Measurements from ENCODE around the gene ROR1.
A peak's percentile ranks its signal among the peaks of the same experiment; 100 is the strongest.

Gene ROR1

GRCh38 chr1:63773815-63774616 is at the start of gene ROR1:
ROR1 (plus strand) TSS chr1:63774017.
- H3K4me1 ChIP-seq (ENCODE audit: control insufficient read depth in 1 of 2, insufficient read depth in 2 of 2, low read length in 2 of 2), result peaks cover 7 to 27% of the 10 kb centered on the region in 2 donors
- no peaks in the 10 kb centered on the region for H3K9me3 ChIP-seq (ENCODE audit: control insufficient read depth in 1 of 2, low read length in 2 of 2)
- H3K4me3 ChIP-seq (ENCODE audit: low read depth in 1 of 2, low read length in 2 of 2), result peak within 1 kb of the TSS; percentile 74 to 76
- no peaks in the 10 kb centered on the region for H3K36me3 ChIP-seq (ENCODE audit: control insufficient read depth in 1 of 2, insufficient read depth in 2 of 2, low read length in 2 of 2)
- peak within 1 kb of the TSS; percentile 55 for H3K27ac ChIP-seq (ENCODE audit: low read depth, low read length)
- H3K27me3 ChIP-seq (ENCODE audit: control insufficient read depth in 1 of 2, insufficient read depth in 2 of 2, low read length in 2 of 2), result no peaks in the 10 kb centered on the region
- peak within 1 kb of the TSS; percentile 54 to 56 for H3K9ac ChIP-seq (ENCODE audit: low read depth in 1 of 2, low read length in 2 of 2)

- H3K27me3 ChIP-seq (ENCODE audit: control insufficient read depth in 1 of 2, insufficient read depth in 2 of 2, low read length in 2 of 2), result no peaks in the 10 kb centered on the region
- H3K27ac ChIP-seq (ENCODE audit: low read depth, low read length), result no peak overlapping the region
- no peaks in the 10 kb centered on the region for H3K9me3 ChIP-seq (ENCODE audit: control insufficient read depth in 1 of 2, low read length in 2 of 2)
- no peaks in the 10 kb centered on the region for H3K36me3 ChIP-seq (ENCODE audit: control insufficient read depth in 1 of 2, insufficient read depth in 2 of 2, low read length in 2 of 2)
- no peak overlapping the region for H3K4me3 ChIP-seq (ENCODE audit: low read depth in 1 of 2, low read length in 2 of 2)
- H3K4me1 ChIP-seq (ENCODE audit: control insufficient read depth in 1 of 2, insufficient read depth in 2 of 2, low read length in 2 of 2), result peaks cover 15 to 19% of the 10 kb centered on the region in 2 donors
- no peak overlapping the region for H3K9ac ChIP-seq (ENCODE audit: low read depth in 1 of 2, low read length in 2 of 2)
Measured at GRCh38 chr1:63724375-63724899, 49.4 kb upstream of the ROR1 start.

GRCh38 chr1:63728611-63729226 is 45.1 kb upstream of the ROR1 start:
- no peaks in the 10 kb centered on the region for H3K36me3 ChIP-seq (ENCODE audit: control insufficient read depth in 1 of 2, insufficient read depth in 2 of 2, low read length in 2 of 2)
- H3K9me3 ChIP-seq (ENCODE audit: control insufficient read depth in 1 of 2, low read length in 2 of 2), result no peaks in the 10 kb centered on the region
- no peak overlapping the region for H3K4me3 ChIP-seq (ENCODE audit: low read depth in 1 of 2, low read length in 2 of 2)
- H3K27ac ChIP-seq (ENCODE audit: low read depth, low read length), result no peak overlapping the region
- no peaks in the 10 kb centered on the region for H3K27me3 ChIP-seq (ENCODE audit: control insufficient read depth in 1 of 2, insufficient read depth in 2 of 2, low read length in 2 of 2)
- no peaks in the 10 kb centered on the region for H3K4me1 ChIP-seq (ENCODE audit: control insufficient read depth in 1 of 2, insufficient read depth in 2 of 2, low read length in 2 of 2)
- no peak overlapping the region for H3K9ac ChIP-seq (ENCODE audit: low read depth in 1 of 2, low read length in 2 of 2)

- no peaks in the 10 kb centered on the region for H3K36me3 ChIP-seq (ENCODE audit: control insufficient read depth in 1 of 2, insufficient read depth in 2 of 2, low read length in 2 of 2)
- no peaks in the 10 kb centered on the region for H3K4me1 ChIP-seq (ENCODE audit: control insufficient read depth in 1 of 2, insufficient read depth in 2 of 2, low read length in 2 of 2)
- no peaks in the 10 kb centered on the region for H3K9me3 ChIP-seq (ENCODE audit: control insufficient read depth in 1 of 2, low read length in 2 of 2)
- H3K9ac ChIP-seq (ENCODE audit: low read depth in 1 of 2, low read length in 2 of 2), result no peak overlapping the region
- no peak overlapping the region for H3K4me3 ChIP-seq (ENCODE audit: low read depth in 1 of 2, low read length in 2 of 2)
- H3K27me3 ChIP-seq (ENCODE audit: control insufficient read depth in 1 of 2, insufficient read depth in 2 of 2, low read length in 2 of 2), result no peaks in the 10 kb centered on the region
- H3K27ac ChIP-seq (ENCODE audit: low read depth, low read length), result no peak overlapping the region
Measured at GRCh38 chr1:63729227-63729620, 44.6 kb upstream of the ROR1 start.

GRCh38 chr1:63730211-63730610 is 43.6 kb upstream of the ROR1 start:
- H3K4me3 ChIP-seq (ENCODE audit: low read depth in 1 of 2, low read length in 2 of 2), result no peak overlapping the region
- H3K4me1 ChIP-seq (ENCODE audit: control insufficient read depth in 1 of 2, insufficient read depth in 2 of 2, low read length in 2 of 2), result no peaks in the 10 kb centered on the region
- H3K36me3 ChIP-seq (ENCODE audit: control insufficient read depth in 1 of 2, insufficient read depth in 2 of 2, low read length in 2 of 2), result no peaks in the 10 kb centered on the region
- no peak overlapping the region for H3K27ac ChIP-seq (ENCODE audit: low read depth, low read length)
- H3K9ac ChIP-seq (ENCODE audit: low read depth in 1 of 2, low read length in 2 of 2), result no peak overlapping the region
- no peaks in the 10 kb centered on the region for H3K9me3 ChIP-seq (ENCODE audit: control insufficient read depth in 1 of 2, low read length in 2 of 2)
- no peaks in the 10 kb centered on the region for H3K27me3 ChIP-seq (ENCODE audit: control insufficient read depth in 1 of 2, insufficient read depth in 2 of 2, low read length in 2 of 2)

GRCh38 chr1:63731117-63732043 is 42.4 kb upstream of the ROR1 start:
- no peaks in the 10 kb centered on the region for H3K4me1 ChIP-seq (ENCODE audit: control insufficient read depth in 1 of 2, insufficient read depth in 2 of 2, low read length in 2 of 2)
- H3K4me3 ChIP-seq (ENCODE audit: low read depth in 1 of 2, low read length in 2 of 2), result no peak overlapping the region
- no peak overlapping the region for H3K9ac ChIP-seq (ENCODE audit: low read depth in 1 of 2, low read length in 2 of 2)
- no peaks in the 10 kb centered on the region for H3K27me3 ChIP-seq (ENCODE audit: control insufficient read depth in 1 of 2, insufficient read depth in 2 of 2, low read length in 2 of 2)
- H3K27ac ChIP-seq (ENCODE audit: low read depth, low read length), result no peak overlapping the region
- no peaks in the 10 kb centered on the region for H3K36me3 ChIP-seq (ENCODE audit: control insufficient read depth in 1 of 2, insufficient read depth in 2 of 2, low read length in 2 of 2)
- no peaks in the 10 kb centered on the region for H3K9me3 ChIP-seq (ENCODE audit: control insufficient read depth in 1 of 2, low read length in 2 of 2)

- Histone ChIP-seq H3K4me3 (ENCODE audit: low read depth in 1 of 2, low read length in 2 of 2) (no peak overlapping the region), H3K9ac (ENCODE audit: low read depth in 1 of 2, low read length in 2 of 2) (no peak overlapping the region), H3K36me3 (ENCODE audit: control insufficient read depth in 1 of 2, insufficient read depth in 2 of 2, low read length in 2 of 2) (no peaks in the 10 kb centered on the region), H3K27ac (ENCODE audit: low read depth, low read length) (no peak overlapping the region), H3K9me3 (ENCODE audit: control insufficient read depth in 1 of 2, low read length in 2 of 2) (no peaks in the 10 kb centered on the region), H3K27me3 (ENCODE audit: control insufficient read depth in 1 of 2, insufficient read depth in 2 of 2, low read length in 2 of 2) (no peaks in the 10 kb centered on the region), H3K4me1 (ENCODE audit: control insufficient read depth in 1 of 2, insufficient read depth in 2 of 2, low read length in 2 of 2) (no peaks in the 10 kb centered on the region)
Measured at GRCh38 chr1:63732666-63733065, 41.2 kb upstream of the ROR1 start.

- Histone ChIP-seq H3K4me3 (ENCODE audit: low read depth in 1 of 2, low read length in 2 of 2) (no peak overlapping the region), H3K36me3 (ENCODE audit: control insufficient read depth in 1 of 2, insufficient read depth in 2 of 2, low read length in 2 of 2) (no peaks in the 10 kb centered on the region), H3K9me3 (ENCODE audit: control insufficient read depth in 1 of 2, low read length in 2 of 2) (no peaks in the 10 kb centered on the region), H3K27me3 (ENCODE audit: control insufficient read depth in 1 of 2, insufficient read depth in 2 of 2, low read length in 2 of 2) (no peaks in the 10 kb centered on the region), H3K4me1 (ENCODE audit: control insufficient read depth in 1 of 2, insufficient read depth in 2 of 2, low read length in 2 of 2) (no peaks in the 10 kb centered on the region), H3K9ac (ENCODE audit: low read depth in 1 of 2, low read length in 2 of 2) (no peak overlapping the region), H3K27ac (ENCODE audit: low read depth, low read length) (no peak overlapping the region)
Measured at GRCh38 chr1:63738772-63739171, 35.0 kb upstream of the ROR1 start.

- Histone ChIP-seq H3K36me3 (ENCODE audit: control insufficient read depth in 1 of 2, insufficient read depth in 2 of 2, low read length in 2 of 2) (no peaks in the 10 kb centered on the region), H3K9ac (ENCODE audit: low read depth in 1 of 2, low read length in 2 of 2) (no peak overlapping the region), H3K27ac (ENCODE audit: low read depth, low read length) (no peak overlapping the region), H3K9me3 (ENCODE audit: control insufficient read depth in 1 of 2, low read length in 2 of 2) (no peaks in the 10 kb centered on the region), H3K4me1 (ENCODE audit: control insufficient read depth in 1 of 2, insufficient read depth in 2 of 2, low read length in 2 of 2) (no peaks in the 10 kb centered on the region), H3K4me3 (ENCODE audit: low read depth in 1 of 2, low read length in 2 of 2) (no peak overlapping the region), H3K27me3 (ENCODE audit: control insufficient read depth in 1 of 2, insufficient read depth in 2 of 2, low read length in 2 of 2) (no peaks in the 10 kb centered on the region)
Measured at GRCh38 chr1:63739452-63739851, 34.4 kb upstream of the ROR1 start.

- Histone ChIP-seq H3K27me3 (ENCODE audit: control insufficient read depth in 1 of 2, insufficient read depth in 2 of 2, low read length in 2 of 2) (no peaks in the 10 kb centered on the region), H3K27ac (ENCODE audit: low read depth, low read length) (no peak overlapping the region), H3K4me3 (ENCODE audit: low read depth in 1 of 2, low read length in 2 of 2) (no peak overlapping the region), H3K9ac (ENCODE audit: low read depth in 1 of 2, low read length in 2 of 2) (no peak overlapping the region), H3K9me3 (ENCODE audit: control insufficient read depth in 1 of 2, low read length in 2 of 2) (no peaks in the 10 kb centered on the region), H3K4me1 (ENCODE audit: control insufficient read depth in 1 of 2, insufficient read depth in 2 of 2, low read length in 2 of 2) (no peaks in the 10 kb centered on the region), H3K36me3 (ENCODE audit: control insufficient read depth in 1 of 2, insufficient read depth in 2 of 2, low read length in 2 of 2) (no peaks in the 10 kb centered on the region)
Measured at GRCh38 chr1:63740432-63740831, 33.4 kb upstream of the ROR1 start.
